ENCODE results near the gene CCDC18. TPM values are rescaled to one million over a fixed set of nuclear protein-coding genes. Genes with fewer than 3 reads are reported as not detected.
A peak's percentile ranks its signal among the peaks of the same experiment; 100 is the strongest.
"Not testable (repeated sequence)": the region's sequence is repeated elsewhere in the genome, so short reads cannot be mapped to it uniquely, and the experiment has no call there.

The CCDC18 gene
- total RNA-seq, 4 donors from 2014 or later: 4.6 to 7.8 (median 5.6) TPM

DNA sequence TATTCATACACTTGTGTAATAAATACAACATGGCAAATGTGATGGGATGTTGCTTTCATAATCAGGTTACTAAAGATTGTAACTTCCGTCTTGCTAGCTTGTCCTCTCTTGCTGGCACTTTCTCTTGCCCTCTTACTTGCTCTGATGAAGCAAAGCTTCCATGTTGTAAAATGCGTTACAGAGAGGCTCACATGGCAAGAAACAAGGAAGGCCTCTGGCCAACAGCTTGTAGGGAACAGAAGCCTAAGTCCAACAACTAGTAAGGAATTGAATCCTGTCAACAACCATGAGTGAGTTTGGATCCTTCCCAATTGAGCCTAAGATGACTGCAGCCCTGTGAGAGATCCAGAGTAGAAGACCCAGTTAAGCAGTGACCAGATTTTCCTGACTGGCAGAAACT, 15.7 kb upstream of the CCDC18 start:
- in situ Hi-C loops (cut with MboI; ENCODE audit: low sequenced_read_pairs in 4 of 4) (no loop called here), intact Hi-C loops (cut with DNase I; ENCODE audit: low total_unique reads) (loop anchor here (1.0 to 5.0 kb wide), 3 partner anchors 14 to 182 kb away; partner anchors contain the start of genes DR1 and MTF2)
- H3K4me3 ChIP-seq: no peak overlapping the region
- H3K27me3 ChIP-seq: no peaks in the 10 kb centered on the region
- H3K4me1 ChIP-seq: peaks cover 29 to 41% of the 10 kb centered on the region in 2 donors
- peaks cover 0 to 2% of the 10 kb centered on the region in 2 donors for H3K36me3 ChIP-seq
- peak overlapping the region; percentile 65 to 82 (median 75) for H3K27ac ChIP-seq
- TF ChIP-seq CTCF (IDR thresholded peaks at IDR 0.05 in 4 of 5, conservative IDR thresholded peaks at IDR 0.05 in 1 of 5): no peak
- no peak for TF ChIP-seq POLR2A (IDR thresholded peaks at IDR 0.05)
- H3K9me3 ChIP-seq: no peaks in the 10 kb centered on the region
- DNase-seq: peak in 1 of 2 donors; percentile 28
- ATAC-seq: peak; percentile 60 to 76

DNA sequence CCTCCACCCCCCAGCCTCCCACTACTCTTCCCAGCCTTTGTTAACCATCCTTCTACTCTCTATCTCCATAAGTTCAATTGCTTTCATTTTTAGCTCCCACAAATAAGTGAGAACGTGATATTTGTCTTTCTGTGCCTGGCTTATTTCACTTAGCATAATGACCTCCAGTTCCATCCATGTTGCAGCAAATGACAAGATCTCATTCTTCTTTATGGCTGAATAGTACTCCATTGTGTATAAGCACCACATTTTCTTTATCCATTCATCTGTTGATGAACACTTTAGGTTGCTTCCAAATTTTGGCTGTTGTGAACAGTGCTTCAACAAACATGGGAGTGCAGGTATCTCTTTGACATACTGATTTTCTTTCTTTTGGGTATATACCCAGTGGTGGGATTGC, 14.6 kb upstream of the CCDC18 start:
- intact Hi-C loops (cut with DNase I; ENCODE audit: low total_unique reads): not testable (repeated sequence)

DNA sequence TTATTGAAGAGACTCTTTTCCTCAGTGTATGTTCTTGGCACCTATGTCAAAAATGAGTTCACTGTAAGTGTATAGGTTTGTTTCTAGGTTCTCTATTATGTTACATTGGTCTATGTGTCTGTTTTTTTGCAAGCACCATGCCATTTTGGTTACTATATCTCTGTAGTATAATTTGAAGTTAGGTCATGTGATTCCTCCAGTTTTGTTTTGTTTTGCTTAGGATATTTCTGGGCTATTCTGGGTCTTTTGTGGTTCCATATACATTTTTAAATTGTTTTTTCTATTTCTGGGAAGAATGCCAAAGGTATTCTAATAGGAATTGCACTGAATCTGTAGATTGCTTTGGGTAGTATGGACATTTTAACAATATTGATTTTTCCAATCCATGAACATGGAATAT, 13.5 kb upstream of the CCDC18 start:
- no peak overlapping the region for H3K27ac ChIP-seq
- H3K4me1 ChIP-seq: peaks cover 20 to 31% of the 10 kb centered on the region in 2 donors
- TF ChIP-seq POLR2A (IDR thresholded peaks at IDR 0.05) (no peak), CTCF (IDR thresholded peaks at IDR 0.05 in 4 of 5, conservative IDR thresholded peaks at IDR 0.05 in 1 of 5) (no peak)
- in situ Hi-C loops (cut with MboI; ENCODE audit: low sequenced_read_pairs in 4 of 4): no loop called here
- H3K36me3 ChIP-seq: no peaks in the 10 kb centered on the region
- ATAC-seq (no peak), DNase-seq (no peak)
- intact Hi-C loops (cut with DNase I; ENCODE audit: low total_unique reads): no loop called here
- no peak overlapping the region for H3K4me3 ChIP-seq
- no peaks in the 10 kb centered on the region for H3K27me3 ChIP-seq
- no peaks in the 10 kb centered on the region for H3K9me3 ChIP-seq

More for the DNA sequence above, 14.6 kb upstream of the CCDC18 start:
- H3K9me3 ChIP-seq; H3K36me3 ChIP-seq; H3K27me3 ChIP-seq; in situ Hi-C loops (cut with MboI; ENCODE audit: low sequenced_read_pairs in 4 of 4); ATAC-seq; H3K4me3 ChIP-seq; DNase-seq: not testable (repeated sequence)
- Histone ChIP-seq H3K4me1 (peaks cover 29 to 41% of the 10 kb centered on the region in 2 donors), H3K27ac (peak overlapping the region in 2 of 4 donors; percentile 77 to 82)

GRCh38 chr1:93170141-93170678, 10.3 kb upstream of the CCDC18 start:
- peaks cover 15 to 20% of the 10 kb centered on the region in 2 donors for H3K4me1 ChIP-seq
- intact Hi-C loops (cut with DNase I; ENCODE audit: low total_unique reads); H3K27me3 ChIP-seq; H3K27ac ChIP-seq; H3K4me3 ChIP-seq; DNase-seq; H3K9me3 ChIP-seq; ATAC-seq; H3K36me3 ChIP-seq: not testable (repeated sequence)
- in situ Hi-C loops (cut with MboI; ENCODE audit: low sequenced_read_pairs in 4 of 4): loop anchor here in 2 of 4 donors (10.0 kb wide), 1 partner anchor 85 kb away; no protein-coding TSS in a partner anchor

- in situ Hi-C loops (cut with MboI; ENCODE audit: low sequenced_read_pairs in 4 of 4): loop anchor here in 2 of 4 donors (10.0 kb wide), 1 partner anchor 87 kb away; no protein-coding TSS in a partner anchor
- no peak overlapping the region for H3K4me3 ChIP-seq
- no peaks in the 10 kb centered on the region for H3K9me3 ChIP-seq
- H3K4me1 ChIP-seq: peaks cover 20 to 24% of the 10 kb centered on the region in 2 donors
- TF ChIP-seq POLR2A (IDR thresholded peaks at IDR 0.05) (no peak), CTCF (IDR thresholded peaks at IDR 0.05 in 4 of 5, conservative IDR thresholded peaks at IDR 0.05 in 1 of 5) (no peak)
- DNase-seq (no peak), ATAC-seq (no peak)
- no peak overlapping the region for H3K27ac ChIP-seq
- H3K36me3 ChIP-seq: no peaks in the 10 kb centered on the region
- H3K27me3 ChIP-seq: no peaks in the 10 kb centered on the region
- intact Hi-C loops (cut with DNase I; ENCODE audit: low total_unique reads): no loop called here
Observed at GRCh38 chr1:93171549-93172034, 8.9 kb upstream of the CCDC18 start.
